IPS DF 6.9 (cell line): ENCODE data around the gene NEURL1.

ENCODE experiments used
- DNase-seq: peaks from one replicate; pipeline ENCODE4 v3.0.0-alpha.2; 2013; ENCODE audit warnings: low read depth, low spot score
- H3K27ac ChIP-seq: one replicate; pipeline ENCODE4 v1.5.1; 2013; ENCODE audit warnings: low read length, control low read depth
- H3K27me3 ChIP-seq: 2 replicates; pipeline ENCODE4 v1.6.1; 2013; ENCODE audit warnings: mild to moderate bottlenecking, low read length; ENCODE audit not compliant: control insufficient read depth, insufficient read depth
- H3K36me3 ChIP-seq: 2 replicates; pipeline ENCODE4 v1.6.1; 2013; ENCODE audit warnings: low read length; ENCODE audit not compliant: control insufficient read depth, insufficient read depth
- H3K4me1 ChIP-seq: 2 replicates; pipeline ENCODE4 v1.6.1; 2013; ENCODE audit warnings: low read length; ENCODE audit not compliant: control insufficient read depth, insufficient read depth
- H3K4me3 ChIP-seq: 2 replicates; pipeline ENCODE4 v1.5.1; 2013; ENCODE audit warnings: mild to moderate bottlenecking, low read length
- H3K9me3 ChIP-seq: 2 replicates; pipeline ENCODE4 v1.6.1; 2013; ENCODE audit warnings: low read length, inconsistent platforms; ENCODE audit not compliant: control insufficient read depth, insufficient read depth
- WGBS: extraction: QIAGEN DNeasy Blood & Tissue Kit; methylation state at CpG from one replicate; pipeline ENCODE4 v1.1.7; 2013; ENCODE audit warnings: mixed read lengths, missing lambda C conversion rate; ENCODE audit not compliant: insufficient read length, insufficient coverage; 5-methylcytosine and 5-hydroxymethylcytosine counted together

NEURL1 gene

DNA sequence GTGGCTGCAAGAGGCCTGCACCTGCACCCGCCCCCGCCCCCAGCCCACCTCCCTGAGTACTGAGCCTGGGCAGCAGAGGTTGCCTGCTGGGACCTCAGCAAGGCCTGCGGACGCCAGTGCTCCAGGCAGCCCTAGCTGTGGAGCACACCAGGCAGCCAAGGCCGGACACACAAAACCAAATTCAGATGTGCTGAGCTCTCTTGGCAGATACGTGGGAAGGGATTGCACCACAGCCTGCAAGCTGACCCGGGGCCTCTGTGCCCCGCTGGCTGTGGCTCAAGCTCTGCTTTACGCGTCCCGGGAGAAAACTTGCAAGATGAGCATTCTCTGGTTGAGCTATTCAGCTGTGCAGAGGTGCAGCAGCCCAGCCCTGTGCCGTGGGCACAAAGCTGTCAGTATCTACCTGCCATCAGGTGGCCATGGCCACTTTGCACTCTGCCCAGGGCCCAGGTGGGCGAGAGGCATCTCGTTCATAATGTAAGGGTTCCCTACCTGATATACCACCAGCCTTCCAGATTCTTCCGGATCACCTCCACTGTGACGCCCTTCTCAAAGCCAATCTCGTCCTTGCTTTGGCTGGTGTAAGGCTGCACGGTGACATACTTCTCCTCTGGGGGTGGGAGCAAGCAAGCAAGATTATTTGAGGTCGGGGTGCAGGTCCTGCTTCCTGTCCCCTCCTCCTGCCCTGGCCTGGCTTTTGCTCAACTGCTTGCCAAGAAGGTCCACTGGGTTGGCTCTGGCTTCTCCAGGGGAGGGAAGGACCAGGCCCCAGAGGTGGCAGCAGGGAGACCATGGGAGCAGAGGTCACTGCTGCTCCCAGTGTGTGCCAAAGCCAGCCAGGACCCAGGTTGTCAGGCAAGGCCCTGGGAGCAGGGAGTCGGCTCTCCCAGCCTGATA is 123.4 kb downstream of the NEURL1 start:
- Histone ChIP-seq H3K4me1 (peaks cover 2% of the 10 kb centered on the region; the same call in 1 of the 2 replicates), H3K4me3 (no peak overlapping the region), H3K36me3 (peaks cover 8% of the 10 kb centered on the region), H3K27ac (no peak overlapping the region), H3K9me3 (no peaks in the 10 kb centered on the region), H3K27me3 (no peaks in the 10 kb centered on the region)
- DNase-seq, result no peak
- no CpG with 5 or more reads among the region's 20 CpGs for WGBS

DNA sequence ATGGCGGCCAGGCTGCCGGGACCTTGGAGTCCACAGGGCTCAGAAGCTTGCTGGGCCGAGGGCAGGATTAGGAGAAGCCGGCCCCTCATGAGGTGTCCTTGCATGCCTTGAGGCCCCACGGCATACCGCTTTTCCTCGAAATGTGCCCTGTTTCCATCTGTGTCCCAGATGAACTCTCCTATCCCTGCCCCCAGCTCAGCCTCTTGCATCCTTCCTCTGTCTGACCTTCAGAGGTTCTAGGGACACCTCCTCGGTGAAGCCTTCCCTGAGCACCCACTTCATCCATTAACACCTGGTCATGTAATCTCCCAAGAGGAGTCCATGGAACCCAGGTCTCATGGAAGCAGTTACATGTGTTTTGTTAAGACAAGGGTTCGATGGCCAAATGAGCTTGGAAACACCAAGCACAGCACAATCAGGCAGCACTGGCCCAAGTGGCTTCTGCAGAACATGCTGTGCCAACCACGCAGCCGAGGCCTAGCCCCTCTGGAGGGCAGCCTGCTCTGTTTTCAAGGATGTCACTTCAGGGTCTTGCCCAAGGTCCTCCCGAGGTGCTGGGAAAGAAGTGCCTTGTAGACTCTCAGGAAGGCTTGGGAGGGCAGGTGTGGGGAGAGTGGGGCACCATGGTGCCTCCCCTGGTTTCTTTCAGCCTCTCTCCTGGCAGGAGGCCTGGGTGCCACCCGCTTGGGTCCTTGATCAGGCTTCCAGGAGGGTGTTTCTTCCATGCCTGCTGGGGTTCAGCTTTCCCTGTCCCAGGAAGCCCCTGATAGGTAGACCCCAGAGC is 124.3 kb downstream of the NEURL1 start:
- no peaks in the 10 kb centered on the region for H3K27me3 ChIP-seq
- H3K36me3 ChIP-seq, result peaks cover 8% of the 10 kb centered on the region
- no peak overlapping the region for H3K4me3 ChIP-seq
- H3K9me3 ChIP-seq, result no peaks in the 10 kb centered on the region
- no CpG with 5 or more reads among the region's 13 CpGs for WGBS
- no peak for DNase-seq
- peaks cover 2% of the 10 kb centered on the region; the same call in 1 of the 2 replicates for H3K4me1 ChIP-seq
- no peak overlapping the region for H3K27ac ChIP-seq

DNA sequence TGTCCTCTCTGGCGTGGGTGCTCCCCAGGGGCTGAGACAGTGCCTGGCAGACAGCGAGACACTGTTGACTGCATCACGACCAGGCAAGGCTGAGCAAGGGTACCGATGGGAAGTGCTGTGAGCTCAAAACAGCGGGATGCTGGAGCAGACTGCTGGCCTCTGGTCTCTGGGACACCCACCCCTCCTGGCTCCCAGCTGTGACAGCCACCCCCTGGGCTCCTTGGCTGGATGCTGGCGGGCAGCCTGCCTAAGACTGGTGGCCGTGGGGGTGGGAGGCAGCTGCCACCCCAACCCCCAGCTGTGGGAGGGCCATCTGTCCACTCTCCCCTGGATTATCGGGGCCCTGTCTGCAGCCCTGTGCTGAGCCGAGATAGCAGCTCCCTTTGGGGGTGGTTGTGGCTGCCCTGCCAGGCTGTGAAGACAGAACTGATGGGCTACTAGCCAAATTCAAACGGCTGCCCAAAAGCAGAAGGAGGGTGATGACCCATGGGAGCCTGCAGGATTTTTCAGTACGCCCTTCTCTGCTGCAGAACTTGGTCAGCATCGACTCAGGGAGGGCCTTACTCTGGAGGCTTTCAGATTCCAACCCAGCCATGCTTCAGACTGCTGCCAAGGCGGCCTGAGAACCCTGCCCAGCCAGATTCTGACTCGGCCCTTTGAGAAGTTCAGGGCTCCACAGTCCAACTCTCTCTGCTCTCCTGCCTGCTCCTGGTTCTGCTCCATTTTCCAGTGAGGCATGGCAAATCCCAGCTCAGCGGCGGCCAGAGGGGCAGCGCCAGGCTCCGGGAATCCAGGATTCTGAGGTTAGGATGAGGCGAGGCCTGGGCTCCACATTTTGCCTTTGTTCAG is 125.3 kb downstream of the NEURL1 start:
- WGBS, result no CpG with 5 or more reads among the region's 19 CpGs

DNA sequence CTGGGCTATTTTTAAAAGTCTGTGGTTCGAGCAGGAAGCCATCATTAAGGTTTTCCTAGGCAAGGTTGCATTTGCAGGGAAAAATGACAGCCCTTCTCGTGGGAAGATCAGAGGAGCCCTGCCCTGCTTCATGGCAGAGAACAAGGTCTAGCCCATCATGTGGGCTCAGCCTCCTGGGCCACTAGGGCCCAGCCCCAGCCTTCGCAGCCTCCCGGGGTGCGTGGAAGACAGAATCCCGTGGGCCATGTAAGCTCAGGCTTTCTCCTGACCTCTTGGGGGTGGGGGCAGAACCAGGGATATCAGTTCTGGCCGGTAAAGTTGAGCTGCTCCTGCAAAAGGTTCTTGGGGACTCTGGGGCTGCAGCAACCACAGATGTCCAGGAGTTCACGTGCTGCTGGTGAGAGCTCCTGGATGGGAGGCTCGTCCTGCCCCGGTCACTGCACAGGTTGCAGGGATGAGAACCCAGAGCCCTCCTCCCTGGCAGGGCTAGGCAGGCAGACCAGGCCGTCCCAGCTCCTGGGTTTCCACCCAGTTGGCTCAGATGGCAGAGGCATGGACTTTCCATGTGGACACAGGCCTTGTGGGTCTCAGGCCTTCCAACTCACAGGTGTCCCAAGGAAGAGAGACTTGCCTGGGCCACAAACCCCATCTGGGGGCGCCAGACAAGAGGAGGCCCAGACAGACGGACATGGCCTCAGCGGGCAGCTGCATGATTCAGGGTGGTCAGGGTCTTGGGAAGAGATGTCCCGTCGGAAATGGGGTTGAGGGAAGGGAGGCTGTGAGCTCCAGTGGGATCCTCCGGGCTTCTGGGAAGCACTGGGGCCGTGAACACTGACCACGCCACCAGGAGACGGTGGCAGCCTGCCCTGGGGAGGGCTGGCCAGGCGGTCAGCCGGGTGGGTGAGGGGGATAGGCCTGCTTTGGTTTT is 126.2 kb downstream of the NEURL1 start:
- Histone ChIP-seq H3K36me3 (peaks cover 8% of the 10 kb centered on the region), H3K27me3 (no peaks in the 10 kb centered on the region), H3K4me3 (no peak overlapping the region), H3K27ac (no peak overlapping the region), H3K9me3 (no peaks in the 10 kb centered on the region), H3K4me1 (peaks cover 2% of the 10 kb centered on the region; the same call in 1 of the 2 replicates)
- DNase-seq, result no peak
- no CpG with 5 or more reads among the region's 22 CpGs for WGBS

More for the DNA sequence above, 125.3 kb downstream of the NEURL1 start:
- Histone ChIP-seq H3K4me1 (peaks cover 2% of the 10 kb centered on the region; the same call in 1 of the 2 replicates), H3K27me3 (no peaks in the 10 kb centered on the region), H3K27ac (no peak overlapping the region), H3K4me3 (no peak overlapping the region), H3K36me3 (peaks cover 8% of the 10 kb centered on the region), H3K9me3 (no peaks in the 10 kb centered on the region)
- DNase-seq, result no peak

DNA sequence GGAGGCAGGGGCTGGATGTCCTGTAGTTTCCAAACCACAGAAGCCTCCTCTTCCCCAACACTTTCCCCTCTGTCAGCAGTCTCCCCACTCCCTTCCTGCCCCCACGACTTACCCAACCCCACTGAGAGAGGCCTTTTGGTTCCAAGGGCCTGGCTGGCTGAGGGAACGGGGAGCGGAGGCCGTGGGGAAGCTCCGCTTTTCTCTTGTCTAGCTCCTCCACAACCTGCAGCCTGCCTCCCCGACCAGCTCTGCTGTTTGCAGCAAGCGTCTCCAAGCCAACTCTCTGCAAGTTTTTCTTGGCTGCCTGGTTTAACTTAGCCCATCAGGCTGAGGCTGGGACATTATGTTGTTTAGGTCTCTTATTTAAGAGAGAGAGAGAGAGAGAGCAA is 126.8 kb downstream of the NEURL1 start:
- DNase-seq, result no peak
- H3K27ac ChIP-seq, result no peak overlapping the region
- H3K4me3 ChIP-seq, result no peak overlapping the region
- no CpG with 5 or more reads among the region's 7 CpGs for WGBS
- H3K9me3 ChIP-seq, result no peaks in the 10 kb centered on the region
- H3K36me3 ChIP-seq, result peaks cover 11% of the 10 kb centered on the region
- H3K27me3 ChIP-seq, result no peaks in the 10 kb centered on the region
- H3K4me1 ChIP-seq, result peaks cover 2% of the 10 kb centered on the region; the same call in 1 of the 2 replicates

DNA sequence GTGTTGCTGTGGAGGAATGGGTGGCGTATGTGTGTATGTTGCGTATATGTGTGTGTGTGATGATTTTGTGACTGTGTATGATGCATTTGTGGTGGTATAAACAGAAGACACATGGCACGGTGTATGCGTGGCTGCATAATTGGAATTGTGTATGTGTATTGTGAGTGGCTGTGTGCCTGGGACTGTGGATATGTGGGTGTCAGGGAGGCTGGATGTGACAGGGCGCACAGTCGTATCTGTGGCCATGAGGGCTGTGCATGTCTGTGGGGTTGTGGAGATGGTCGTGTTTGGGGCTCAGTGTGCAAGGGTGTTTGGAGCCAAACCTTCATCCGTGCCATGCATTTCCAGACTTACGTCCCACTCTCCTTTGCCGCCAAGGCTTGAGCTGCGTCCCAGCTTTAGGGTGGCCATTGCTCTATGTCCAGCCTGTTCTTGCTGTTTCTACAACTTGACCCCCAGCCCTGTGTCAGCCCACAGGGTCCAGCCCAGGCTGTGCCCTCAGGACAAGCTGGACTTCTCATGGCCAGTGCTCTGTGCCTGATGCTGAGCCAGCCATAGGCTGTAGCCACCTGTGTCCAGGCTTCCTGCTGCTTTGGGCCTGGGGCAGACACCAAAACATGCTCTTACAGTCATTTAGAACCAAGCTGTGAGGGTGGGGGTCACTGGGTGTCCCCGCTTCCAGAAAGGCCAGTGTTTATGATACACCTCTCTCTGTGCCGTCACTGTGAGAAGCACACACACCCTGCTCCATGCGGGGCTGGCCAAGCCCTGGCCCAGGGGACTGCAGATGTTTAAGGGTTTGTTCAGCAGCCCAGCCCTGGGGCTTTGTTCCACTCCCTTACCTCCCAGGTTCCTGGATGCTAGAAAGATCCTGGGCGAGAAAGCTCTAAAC is 127.6 kb downstream of the NEURL1 start:
- H3K4me3 ChIP-seq, result no peak overlapping the region
- WGBS, result 100% methylated on average over 2 of the region's 15 CpGs
- no peak overlapping the region for H3K27ac ChIP-seq
- H3K4me1 ChIP-seq, result peaks cover 2% of the 10 kb centered on the region; the same call in 1 of the 2 replicates
- no peak for DNase-seq
- H3K27me3 ChIP-seq, result no peaks in the 10 kb centered on the region
- H3K36me3 ChIP-seq, result peaks cover 11% of the 10 kb centered on the region
- no peaks in the 10 kb centered on the region for H3K9me3 ChIP-seq

DNA sequence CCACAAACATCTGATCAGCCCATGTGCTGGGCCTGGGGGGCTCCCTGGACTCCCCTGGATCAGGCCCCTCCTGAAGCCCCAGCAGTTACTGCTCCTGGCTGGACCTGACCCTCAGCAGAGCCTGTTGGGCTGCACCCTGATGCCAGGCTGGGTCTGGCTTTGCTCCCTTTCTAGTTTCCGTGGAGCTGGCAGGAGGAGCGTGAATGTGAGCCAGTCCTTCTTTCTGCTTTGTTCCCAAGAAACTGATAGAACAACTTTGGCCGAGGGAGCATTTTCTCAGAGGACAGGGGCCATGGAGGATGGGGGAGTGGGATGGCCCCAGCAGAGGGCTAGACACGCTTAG is 128.2 kb downstream of the NEURL1 start:
- Histone ChIP-seq H3K4me3 (no peak overlapping the region), H3K27ac (no peak overlapping the region), H3K36me3 (peaks cover 11% of the 10 kb centered on the region), H3K9me3 (no peaks in the 10 kb centered on the region), H3K27me3 (no peaks in the 10 kb centered on the region), H3K4me1 (peaks cover under 1% of the 10 kb centered on the region; the same call in 1 of the 2 replicates)
- no peak for DNase-seq
- no CpG with 5 or more reads among the region's 4 CpGs for WGBS

DNA sequence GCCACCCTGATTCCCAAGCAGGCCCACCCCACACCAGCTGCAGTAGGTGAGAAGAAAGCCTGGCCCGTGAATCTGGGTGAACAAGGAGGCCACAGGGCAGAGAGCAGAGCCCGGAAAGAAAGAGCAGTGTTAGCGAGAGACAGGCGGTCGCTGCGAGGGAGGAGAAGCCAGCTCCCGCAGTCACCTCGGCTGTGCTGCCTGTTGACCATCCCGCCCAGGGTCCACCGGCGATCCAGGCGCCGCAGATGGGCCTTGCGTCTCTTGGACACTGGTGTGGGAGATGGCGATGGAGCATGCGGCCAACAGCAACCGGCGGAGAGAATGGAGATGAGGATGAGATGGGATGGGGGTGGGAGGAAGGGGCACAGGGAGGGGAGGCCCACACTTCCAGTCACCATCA is 128.8 kb downstream of the NEURL1 start:
- no peaks in the 10 kb centered on the region for H3K9me3 ChIP-seq
- no peak overlapping the region for H3K4me3 ChIP-seq
- H3K27me3 ChIP-seq, result no peaks in the 10 kb centered on the region
- H3K36me3 ChIP-seq, result peaks cover 11% of the 10 kb centered on the region
- WGBS, result no CpG with 5 or more reads among the region's 18 CpGs
- no peak for DNase-seq
- no peaks in the 10 kb centered on the region for H3K4me1 ChIP-seq
- H3K27ac ChIP-seq, result no peak overlapping the region
